HG02840 (cell line): ENCODE results near the gene FHIT.

Source experiments
- ATAC-seq: cut with Tn5 transposase; IDR thresholded peaks from one replicate; pipeline ENCODE4 v1.9.1; 2021; ENCODE audit warnings: mild to moderate bottlenecking, moderate library complexity, moderate number of reproducible peaks; ENCODE audit not compliant: unreplicated experiment, low FRiP score

Gene FHIT

DNA sequence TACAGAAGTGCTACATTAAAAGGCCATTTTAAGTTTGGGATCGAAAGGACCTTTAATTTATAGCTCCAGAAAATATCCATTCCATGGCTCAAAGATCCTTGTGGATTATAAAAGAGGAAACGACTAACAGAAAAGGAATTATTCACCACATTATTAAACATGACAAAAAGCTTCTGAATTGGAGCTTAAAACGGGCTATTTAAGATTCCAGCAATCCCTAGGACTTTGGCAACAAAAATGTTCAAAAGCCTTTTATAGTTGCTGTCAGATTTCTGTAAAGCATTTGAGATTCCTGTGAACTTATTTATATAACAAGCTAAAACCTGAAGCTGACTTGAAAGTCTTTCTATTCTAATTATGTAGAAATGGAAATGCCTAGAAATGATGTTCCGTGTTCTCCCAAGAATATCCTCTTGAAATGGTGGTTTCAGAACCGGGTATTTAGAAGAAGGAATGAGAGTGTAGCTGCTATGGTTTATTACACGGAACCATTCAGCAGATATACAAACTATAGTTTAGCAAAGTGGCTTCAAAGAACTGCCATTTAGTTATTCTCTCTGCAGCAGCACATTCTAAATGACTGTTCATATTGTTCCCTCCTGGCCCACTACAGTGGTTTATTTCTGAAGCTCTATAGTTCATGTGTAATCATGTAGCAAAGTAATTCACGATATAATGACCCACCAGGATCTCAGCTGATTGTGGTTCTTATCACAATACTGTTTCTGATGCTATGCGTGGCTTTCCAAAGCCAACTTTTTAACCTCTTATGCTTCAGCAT, 961.7 kb downstream of the FHIT start:
- no peak for ATAC-seq

DNA sequence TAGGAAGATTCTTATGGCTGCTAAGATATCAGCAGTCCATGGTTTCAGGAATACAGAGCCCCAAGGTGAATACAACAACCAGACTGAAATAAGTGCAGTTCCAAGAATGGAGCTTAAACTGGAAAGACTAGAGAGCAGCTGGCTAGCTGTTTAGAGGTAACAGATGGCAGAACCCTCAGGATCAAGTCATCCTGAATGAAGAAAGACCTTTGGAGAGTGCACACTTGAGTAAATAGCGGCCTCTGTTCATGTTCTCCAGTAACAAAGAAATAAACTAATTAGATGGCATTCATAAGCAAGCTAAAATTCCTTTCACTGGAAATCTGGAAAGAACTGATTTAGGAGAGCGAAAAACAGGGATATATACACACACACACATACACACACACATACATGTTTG, 968.4 kb downstream of the FHIT start:
- no peak for ATAC-seq

DNA sequence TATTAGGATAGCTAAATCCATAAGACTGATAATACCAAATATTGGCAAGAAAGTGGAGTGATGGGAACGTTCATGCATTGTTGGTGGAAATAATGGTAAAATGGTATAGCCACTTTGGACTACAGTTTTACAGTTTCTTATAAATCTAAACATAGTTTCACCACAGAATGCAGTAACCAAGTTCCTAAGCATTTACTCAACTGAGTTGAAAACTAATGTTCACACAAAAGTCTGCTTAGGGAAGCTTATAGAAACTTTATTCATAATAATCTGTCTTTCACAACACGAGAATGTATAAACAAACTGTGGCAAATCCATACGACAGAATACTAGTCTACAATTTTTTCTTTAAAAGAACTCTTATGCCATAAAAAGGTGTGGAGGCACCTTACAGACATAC, 969.3 kb downstream of the FHIT start:
- no peak for ATAC-seq

DNA sequence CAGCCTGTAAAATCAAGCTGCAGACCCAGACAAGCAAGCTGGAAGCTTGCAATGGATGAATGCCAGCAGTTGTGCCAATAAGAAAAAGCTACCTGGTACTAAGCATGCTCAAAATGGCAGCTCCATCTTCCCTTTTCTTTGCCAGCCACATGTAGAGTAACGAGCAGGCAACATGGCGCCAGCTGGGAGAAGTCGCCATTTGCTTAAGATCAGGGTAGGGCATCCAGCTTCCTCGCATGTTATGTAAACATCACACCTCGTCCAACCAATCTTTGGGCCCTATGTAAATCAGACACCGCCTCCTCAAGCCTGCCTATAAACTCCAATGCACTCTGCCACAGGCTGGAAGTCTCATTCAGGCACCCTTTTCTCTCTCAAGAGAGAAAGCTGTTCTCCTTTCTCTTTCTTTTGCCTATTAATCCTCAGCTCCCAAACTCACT, 973.9 kb downstream of the FHIT start:
- no peak for ATAC-seq

DNA sequence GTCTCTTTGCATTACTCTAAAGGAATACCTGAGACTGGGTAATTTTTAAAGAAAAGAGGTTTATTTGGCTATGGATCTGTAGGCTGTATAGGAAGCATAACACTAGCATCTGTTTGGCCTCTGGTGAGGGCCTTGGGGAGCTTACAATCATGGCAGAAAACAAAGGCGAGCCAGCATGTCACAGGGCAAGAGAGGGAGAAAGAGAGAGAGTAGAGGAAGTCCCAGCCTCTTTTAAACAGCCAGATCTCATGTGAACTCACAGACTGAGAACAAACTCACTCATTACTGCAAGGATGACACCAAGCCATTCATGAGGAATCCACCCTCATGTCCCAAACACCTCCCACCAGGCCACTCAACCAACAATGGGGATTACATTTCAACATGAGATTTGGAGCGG, 974.6 kb downstream of the FHIT start:
- no peak for ATAC-seq

DNA sequence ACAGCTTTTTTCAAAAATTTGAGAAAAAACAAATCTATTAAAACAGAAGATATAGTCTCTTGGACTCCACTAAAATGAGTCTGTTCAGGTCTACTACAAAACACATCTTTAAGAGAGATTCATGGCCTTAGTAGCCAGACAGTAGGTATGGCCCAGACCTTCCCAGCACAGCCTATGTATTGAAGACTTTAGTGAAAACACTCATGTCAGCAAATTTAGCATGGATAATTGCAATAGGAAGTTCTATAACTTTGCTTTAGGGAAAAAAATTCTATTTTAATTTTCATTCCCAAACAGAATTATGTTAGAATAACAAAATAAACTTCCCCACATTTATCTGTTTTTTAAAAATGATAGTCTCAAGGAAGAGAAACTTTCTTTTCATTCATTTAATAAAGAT, 976.6 kb downstream of the FHIT start:
- no peak for ATAC-seq

DNA sequence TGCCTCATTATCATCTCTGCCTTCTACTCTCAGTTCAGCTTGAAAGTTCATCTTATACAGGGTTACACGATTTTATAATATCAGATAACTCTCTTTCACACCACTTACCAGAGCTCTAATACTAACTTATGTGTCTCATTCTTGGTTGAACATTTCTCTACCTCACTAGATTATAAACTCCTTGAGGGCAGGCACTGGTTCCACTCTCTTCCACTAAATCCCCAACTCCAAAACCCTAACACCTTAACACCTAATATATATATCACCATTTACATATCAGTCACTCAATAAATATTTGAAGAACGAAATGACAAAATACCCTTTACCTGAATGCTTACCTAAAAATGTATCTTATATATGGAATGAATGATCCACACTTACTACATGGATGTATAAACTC, 977.2 kb downstream of the FHIT start:
- no peak for ATAC-seq

DNA sequence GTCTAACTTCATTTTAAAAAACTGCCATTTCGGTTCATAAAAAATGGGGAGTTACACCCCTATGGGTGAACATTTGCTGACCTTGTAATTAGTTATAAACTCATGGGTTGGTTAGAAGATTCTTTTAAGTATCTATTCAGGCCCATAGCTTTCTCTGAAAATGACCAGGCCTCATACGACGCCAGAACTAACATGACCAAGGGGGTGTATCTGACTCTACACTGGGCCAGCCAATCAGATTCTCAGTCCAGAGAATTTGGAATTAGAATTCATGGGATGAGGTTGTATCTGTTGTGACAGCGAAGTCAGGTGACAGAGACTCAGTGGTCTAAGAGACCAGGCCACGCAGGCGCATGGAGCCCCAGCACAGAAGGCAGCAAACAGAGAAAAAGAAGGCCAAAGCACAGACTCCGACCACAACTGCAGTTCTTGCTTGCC, 981.4 kb downstream of the FHIT start:
- no peak for ATAC-seq

DNA sequence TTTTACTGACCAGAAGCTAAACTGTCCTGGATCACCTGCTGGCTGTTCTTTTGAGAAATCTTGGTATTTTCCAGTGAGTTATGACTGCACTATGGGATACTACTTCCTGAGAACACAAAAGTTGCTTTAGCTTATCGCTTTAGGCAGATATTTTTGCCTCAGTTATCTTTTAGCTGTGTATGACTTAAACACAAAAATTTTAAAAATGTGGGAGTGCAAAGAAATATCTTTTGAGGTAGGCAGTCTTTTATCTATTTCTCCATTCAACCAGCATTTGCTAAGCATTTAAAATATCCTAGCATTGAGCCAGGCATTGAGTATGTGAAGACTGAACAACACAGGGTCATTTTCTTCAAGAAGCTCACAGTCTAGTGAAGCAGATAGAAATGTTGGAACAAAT, 981.9 kb downstream of the FHIT start:
- ATAC-seq: no peak

DNA sequence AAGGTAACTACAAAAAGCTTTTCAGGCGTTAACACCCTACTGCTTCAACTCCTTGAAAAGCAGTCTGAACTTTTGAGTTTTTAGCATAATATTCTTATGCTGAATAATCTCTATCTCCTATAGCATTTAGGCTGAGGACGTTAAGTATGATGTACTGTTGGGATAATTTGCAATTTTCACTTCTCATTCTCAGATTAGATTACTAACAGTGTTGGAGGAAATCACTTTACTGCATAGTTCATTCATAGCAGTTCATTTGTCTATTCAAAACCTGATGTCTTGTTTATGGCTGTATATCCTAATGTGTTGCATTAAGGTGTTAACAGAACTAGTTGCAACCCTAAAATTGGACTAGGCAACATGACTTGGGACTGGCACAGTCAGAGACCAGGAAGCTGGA, 983.1 kb downstream of the FHIT start:
- ATAC-seq: no peak

DNA sequence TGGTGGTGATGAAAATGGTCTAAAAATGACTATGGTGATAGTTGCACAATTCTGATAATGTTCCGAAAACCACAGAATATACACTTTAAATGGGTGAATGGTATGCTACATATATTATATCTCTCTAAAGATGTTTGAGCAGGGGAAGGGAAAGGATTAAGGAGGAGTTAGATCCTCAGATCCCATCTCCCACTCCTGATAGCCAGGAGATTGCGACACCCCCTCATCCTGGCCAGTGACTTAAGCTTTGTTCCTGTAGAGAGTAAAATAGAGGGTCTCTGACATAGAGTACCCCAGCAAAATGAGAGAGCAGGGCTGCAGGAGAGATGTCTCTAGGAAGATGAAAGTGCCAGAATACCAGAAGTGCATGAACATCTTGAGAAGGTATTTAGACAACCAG, 984.8 kb downstream of the FHIT start:
- ATAC-seq: no peak

DNA sequence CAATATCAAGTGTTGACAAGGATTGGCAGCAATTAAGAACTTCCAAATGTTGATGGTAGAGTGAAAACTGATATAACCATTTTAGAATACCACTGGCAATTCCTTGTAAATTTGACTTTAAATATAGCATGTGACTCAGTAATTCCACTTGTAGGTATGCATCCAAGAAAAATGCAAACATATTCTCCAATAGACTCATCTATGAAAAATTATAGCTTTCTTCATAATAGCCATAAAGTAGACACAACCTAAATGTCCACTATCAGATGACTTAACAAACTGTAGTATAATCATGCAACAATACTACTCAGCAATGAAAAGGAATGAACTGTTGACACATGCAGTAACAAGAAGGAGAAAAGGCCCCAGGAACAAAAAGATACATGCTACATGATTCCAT, 988.1 kb downstream of the FHIT start:
- ATAC-seq: no peak

DNA sequence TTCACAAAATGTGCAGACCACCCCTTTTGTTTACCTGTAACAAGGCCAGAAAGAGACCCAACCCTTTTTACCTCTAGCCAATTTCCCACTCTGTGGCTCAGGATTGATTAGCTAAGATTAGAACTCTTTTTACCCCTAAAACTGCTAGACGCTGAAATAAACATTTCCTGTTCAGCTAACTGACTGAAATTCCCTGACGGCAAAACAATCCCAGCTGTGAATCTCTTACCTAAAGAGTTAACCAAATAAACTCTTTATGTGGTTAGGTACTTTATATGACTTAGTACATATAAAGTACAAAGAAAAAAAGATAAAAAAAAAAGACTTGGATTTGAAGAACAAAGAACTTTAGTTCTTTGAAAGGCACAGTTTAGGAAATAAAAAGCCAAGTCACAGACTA, 988.7 kb downstream of the FHIT start:
- ATAC-seq: no peak

DNA sequence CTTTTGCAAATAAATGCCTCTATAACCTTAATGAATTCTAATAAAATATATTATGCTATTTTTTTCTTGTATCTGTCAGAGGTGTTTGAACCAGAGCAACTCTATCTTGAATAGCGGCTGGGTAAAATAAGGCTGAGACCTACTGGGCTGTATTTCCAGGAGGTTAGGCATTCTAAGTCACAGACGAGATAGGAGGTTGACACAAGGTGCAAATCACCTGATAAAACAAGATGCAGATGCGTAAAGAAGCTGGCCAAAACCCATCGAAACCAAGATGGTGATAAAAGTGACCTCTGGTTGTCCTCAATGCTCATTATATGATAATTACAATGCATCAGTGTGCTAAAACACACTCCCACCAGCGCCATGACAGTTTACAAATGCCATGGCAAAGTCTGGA, 990.7 kb downstream of the FHIT start:
- ATAC-seq: no peak

DNA sequence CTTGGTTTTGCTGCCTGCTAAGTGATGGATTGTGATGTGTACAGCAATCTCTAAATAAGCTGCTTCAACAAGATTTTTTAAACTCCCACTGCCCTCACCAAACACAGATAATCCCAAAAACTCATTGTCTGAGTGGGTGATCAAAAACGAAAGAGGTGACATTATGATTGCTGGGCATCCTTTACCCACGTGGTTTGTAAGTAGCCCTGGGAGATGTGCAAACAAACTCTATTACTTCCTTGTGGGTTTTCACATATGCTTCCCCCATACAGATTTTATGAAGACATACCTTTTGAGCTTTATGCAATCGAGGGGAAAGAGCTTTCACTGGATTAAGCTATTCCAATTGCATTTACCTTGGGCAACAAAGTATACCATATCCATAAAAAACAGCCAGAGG, 1000.4 kb downstream of the FHIT start:
- ATAC-seq: no peak

DNA sequence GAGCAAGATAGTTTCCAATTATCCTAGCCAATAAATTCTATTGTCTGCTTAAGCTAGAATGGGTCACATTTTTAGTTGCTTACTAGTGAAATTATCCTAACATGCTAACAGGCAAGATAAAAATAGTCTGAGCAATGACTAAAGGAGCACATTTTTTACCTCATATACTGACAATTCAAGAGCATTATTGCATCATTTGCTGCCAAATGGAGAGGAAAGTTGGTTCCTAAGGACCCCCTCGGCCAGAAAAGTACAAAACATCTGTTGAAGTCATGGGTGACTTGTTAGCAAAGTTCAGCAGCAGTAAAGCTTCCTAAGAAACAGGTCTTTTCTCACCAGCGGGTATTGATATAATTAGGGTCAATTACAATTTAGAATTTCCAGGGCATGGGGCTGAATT, 1001.0 kb downstream of the FHIT start:
- no peak for ATAC-seq

DNA sequence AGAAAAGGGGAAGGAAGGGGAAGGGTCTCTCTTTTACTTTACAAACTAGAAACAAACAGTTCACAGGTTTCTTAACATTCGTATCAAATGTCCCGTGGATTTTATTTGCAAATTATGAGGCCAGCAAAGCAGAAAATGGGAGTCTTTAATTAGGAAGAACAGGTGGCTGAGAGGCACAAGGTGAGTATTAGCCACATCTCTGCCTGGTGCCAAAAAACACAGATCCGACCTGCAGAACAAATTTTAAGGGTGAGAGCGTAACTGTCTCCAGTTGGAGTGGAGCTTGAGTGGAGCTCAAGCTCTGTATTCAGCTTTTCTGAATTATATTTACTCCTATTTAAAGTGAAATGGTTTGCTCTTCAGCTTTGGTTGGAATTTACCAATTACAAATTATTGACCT, 1004.9 kb downstream of the FHIT start:
- ATAC-seq: no peak

DNA sequence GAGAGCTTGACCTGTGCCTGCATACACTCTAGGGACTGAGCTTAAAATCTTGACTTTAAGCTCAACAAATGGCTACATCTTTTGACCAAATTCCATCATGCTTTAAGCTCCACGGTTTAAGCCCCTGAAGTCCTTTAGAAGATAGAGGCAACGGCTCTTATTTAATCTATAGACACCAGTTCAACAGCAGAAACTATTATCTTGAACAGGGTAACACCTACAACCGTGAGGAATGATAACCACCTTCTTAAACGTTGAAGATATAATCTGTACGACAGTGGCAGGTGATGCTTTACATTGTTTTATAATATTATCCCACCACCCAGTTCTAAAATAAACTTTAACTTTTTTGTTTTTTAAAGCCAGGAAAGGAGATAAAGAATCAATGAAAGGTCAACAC, 1007.8 kb downstream of the FHIT start:
- no peak for ATAC-seq

DNA sequence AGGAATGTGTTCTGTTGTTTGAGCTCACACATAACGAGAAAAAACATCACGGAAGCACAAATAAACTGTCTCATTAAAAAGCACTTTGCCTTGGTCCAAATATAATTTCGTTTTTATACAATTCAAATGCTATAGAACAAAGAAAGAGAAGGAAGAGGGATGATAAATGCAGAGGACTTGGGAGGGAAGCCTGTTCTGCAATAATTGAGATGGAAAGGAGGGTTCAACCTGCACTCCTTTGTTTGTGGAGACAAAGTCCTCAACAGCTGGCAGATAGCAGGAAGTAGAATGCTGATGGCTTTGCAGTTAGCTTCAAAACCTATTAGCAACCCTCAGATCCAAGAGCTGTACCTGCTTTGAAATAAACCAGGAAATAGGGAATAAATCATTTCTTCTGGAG, 1010.8 kb downstream of the FHIT start:
- ATAC-seq: no peak

DNA sequence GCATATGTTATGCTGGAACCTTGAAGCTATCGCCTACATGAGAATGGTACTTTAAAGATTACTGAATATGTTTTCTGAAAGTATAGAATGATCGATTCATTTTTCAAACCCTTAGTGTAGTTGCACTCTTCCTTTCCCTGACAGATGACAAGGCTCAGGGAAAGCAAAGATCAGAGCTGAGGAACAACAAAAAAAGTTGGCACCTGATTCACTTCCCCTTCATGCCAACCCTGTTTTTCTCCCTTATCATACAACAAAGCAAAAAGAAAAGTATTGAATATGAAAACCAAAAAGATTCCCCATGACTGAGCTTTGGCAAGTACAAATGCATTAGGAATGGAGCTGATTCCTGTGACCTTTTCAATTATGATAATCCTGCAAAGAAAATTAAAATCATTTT, 1012.7 kb downstream of the FHIT start:
- no peak for ATAC-seq

DNA sequence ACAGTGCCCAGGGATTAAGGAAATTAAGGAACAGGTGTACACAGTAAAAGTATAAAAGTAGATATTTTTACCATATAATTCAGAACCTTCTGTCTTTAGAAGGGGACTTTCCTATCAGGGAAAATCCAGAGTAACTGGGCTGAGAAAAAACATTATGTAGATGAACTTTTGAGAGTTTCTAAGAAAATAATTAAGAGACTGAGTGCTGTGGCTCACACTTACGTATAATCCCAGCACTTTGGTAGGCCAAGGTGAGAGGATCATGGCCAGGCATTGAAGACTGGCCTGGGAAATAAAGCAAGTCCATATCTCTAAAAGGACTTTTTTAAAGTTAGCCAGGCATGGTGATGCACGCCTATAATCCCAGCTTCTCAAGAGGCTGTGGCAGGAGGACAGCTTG, 1021.8 kb downstream of the FHIT start:
- no peak for ATAC-seq

DNA sequence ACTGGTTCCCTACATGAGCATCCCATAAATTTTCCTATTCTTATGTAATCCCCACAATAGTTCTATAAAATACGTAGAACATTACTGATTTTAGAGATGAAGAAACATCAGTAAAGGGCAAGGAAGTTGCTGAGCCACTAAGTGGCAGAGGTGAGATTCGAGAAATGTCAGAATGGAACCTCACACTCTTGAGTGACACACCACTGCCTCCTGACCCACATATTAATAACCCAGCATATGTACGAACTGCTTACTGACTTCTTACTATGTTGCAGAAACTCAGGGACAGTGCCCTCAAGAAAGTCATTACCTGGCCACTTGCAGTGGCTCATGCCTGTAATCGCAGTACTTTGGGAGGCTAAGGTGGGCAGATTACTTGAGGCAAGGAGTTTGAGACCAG, 1022.4 kb downstream of the FHIT start:
- ATAC-seq: no peak

DNA sequence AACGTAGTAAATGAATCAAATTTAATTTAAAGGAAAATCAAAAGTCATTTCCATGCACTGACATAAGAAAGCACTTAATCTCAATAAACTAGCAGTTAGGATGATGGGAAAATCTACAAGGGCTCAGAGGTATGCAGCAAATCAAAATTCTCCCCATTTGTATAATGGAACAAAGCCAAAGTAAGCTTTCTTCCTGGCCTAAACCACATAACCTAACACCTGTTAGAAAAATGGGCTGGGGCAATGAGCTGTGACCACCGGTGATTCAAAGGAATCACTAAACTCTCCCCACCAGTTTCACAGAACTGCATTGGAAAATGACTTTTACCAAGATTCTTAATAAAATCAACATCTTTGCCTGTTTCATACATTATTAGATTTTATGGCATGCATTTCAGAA, 1024.3 kb downstream of the FHIT start:
- no peak for ATAC-seq
